ENCODE results near the gene SDK1.

DNA sequence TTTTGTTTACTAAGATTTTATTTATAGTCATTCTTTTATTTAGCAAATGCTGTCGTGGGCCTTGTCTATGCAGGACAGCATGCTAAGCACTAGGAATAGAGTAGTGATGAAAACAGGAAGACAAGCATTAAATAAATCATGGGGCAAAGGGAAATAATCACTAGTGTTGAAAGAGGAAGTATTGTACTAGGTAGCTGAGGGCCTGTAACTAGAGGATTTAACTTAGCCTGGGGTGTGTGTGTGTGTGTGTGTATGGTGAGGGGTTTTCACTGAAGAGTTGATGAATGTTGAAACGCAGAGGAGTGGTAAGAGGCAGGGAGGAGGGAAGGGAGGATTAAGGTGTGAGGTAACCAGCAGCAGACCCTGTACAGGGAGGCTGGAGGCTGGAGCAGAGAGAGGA is 446.4 kb downstream of the SDK1 start:
- TF ChIP-seq, protein P1, sequence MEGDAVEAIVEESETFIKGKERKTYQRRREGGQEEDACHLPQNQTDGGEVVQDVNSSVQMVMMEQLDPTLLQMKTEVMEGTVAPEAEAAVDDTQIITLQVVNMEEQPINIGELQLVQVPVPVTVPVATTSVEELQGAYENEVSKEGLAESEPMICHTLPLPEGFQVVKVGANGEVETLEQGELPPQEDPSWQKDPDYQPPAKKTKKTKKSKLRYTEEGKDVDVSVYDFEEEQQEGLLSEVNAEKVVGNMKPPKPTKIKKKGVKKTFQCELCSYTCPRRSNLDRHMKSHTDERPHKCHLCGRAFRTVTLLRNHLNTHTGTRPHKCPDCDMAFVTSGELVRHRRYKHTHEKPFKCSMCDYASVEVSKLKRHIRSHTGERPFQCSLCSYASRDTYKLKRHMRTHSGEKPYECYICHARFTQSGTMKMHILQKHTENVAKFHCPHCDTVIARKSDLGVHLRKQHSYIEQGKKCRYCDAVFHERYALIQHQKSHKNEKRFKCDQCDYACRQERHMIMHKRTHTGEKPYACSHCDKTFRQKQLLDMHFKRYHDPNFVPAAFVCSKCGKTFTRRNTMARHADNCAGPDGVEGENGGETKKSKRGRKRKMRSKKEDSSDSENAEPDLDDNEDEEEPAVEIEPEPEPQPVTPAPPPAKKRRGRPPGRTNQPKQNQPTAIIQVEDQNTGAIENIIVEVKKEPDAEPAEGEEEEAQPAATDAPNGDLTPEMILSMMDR (conservative IDR thresholded peaks at IDR 0.05; ENCODE audit: low read depth in 2 of 2) = no peak
- TF ChIP-seq, protein P2, sequence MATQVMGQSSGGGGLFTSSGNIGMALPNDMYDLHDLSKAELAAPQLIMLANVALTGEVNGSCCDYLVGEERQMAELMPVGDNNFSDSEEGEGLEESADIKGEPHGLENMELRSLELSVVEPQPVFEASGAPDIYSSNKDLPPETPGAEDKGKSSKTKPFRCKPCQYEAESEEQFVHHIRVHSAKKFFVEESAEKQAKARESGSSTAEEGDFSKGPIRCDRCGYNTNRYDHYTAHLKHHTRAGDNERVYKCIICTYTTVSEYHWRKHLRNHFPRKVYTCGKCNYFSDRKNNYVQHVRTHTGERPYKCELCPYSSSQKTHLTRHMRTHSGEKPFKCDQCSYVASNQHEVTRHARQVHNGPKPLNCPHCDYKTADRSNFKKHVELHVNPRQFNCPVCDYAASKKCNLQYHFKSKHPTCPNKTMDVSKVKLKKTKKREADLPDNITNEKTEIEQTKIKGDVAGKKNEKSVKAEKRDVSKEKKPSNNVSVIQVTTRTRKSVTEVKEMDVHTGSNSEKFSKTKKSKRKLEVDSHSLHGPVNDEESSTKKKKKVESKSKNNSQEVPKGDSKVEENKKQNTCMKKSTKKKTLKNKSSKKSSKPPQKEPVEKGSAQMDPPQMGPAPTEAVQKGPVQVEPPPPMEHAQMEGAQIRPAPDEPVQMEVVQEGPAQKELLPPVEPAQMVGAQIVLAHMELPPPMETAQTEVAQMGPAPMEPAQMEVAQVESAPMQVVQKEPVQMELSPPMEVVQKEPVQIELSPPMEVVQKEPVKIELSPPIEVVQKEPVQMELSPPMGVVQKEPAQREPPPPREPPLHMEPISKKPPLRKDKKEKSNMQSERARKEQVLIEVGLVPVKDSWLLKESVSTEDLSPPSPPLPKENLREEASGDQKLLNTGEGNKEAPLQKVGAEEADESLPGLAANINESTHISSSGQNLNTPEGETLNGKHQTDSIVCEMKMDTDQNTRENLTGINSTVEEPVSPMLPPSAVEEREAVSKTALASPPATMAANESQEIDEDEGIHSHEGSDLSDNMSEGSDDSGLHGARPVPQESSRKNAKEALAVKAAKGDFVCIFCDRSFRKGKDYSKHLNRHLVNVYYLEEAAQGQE (IDR thresholded peaks at IDR 0.05; ENCODE audit: unreplicated experiment) = no peak
- no peak for TF ChIP-seq EZH2phosphoT487 (IDR thresholded peaks at IDR 0.05; ENCODE audit: unreplicated experiment)
- no peak for TF ChIP-seq CREB1 (CRISPR knock-in tag; IDR thresholded peaks at IDR 0.05; ENCODE audit: low read depth)

Data from GM23338 (cell line).